Measurements from ENCODE around the gene PAGE4.

DNA sequence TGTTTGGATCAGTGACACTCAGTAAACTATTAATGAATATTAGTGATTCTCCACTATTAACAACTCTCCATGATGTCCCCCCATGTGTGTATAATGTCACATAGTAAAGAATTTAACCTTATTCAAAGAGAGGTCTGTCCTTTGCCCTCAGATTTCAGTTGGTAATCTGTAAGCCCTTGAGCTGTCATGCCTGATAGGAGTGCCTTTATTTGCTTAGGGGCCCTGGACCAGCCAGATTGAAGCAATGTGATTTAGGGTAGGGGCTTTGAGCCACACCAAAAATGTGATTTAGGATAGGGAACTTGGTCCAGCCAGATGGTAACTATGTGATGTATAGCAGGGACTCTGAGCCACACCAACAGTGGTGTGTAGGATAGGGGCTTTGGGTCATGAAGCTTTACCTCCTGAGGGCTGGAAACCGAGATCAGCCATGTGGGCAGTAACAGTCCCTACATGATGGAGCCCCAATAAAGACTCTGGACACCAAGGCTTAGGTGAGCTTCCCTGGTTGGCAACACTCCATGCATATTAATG lies 44.3 kb upstream of the PAGE4 start:
- TF ChIP-seq CTCF (conservative IDR thresholded peaks at IDR 0.05; ENCODE audit: low read depth, low read length) = no peak
- TF ChIP-seq EZH2 (IDR thresholded peaks at IDR 0.05; ENCODE audit: borderline replicate concordance, low read depth, low read length, poor library complexity, severe bottlenecking) = no peak

Measured in A673 (cell line).